Fibroblast of skin of right quadriceps (primary cell): ENCODE measurements around the gene GSN.

Experiments used
- DNase-seq: peaks from one replicate; pipeline ENCODE4 v3.0.0-alpha.2; 2013

GSN gene

GRCh38 chr9:121273064-121273775, 5.3 kb downstream of the GSN start:
- no peak for DNase-seq

- no peak for DNase-seq
Observed at GRCh38 chr9:121274851-121275250, 6.9 kb downstream of the GSN start.

- no peak for DNase-seq
Observed at GRCh38 chr9:121275781-121276658, 8.1 kb downstream of the GSN start.

- no peak for DNase-seq
Observed at GRCh38 chr9:121277026-121277425, 9.1 kb downstream of the GSN start.

GRCh38 chr9:121277518-121278295, 9.7 kb downstream of the GSN start:
- peak; percentile 82 for DNase-seq

GRCh38 chr9:121278477-121279261, 10.7 kb downstream of the GSN start:
- DNase-seq = peak; percentile 100

GRCh38 chr9:121279776-121280388, 11.9 kb downstream of the GSN start:
- no peak for DNase-seq

GRCh38 chr9:121280715-121281613, 13.0 kb downstream of the GSN start:
- no peak for DNase-seq

- DNase-seq = no peak
Observed at GRCh38 chr9:121281614-121282276, 13.8 kb downstream of the GSN start.

GRCh38 chr9:121282277-121283079, 14.5 kb downstream of the GSN start:
- DNase-seq = peak; percentile 87

- DNase-seq = no peak
Observed at GRCh38 chr9:121283080-121283398, 15.1 kb downstream of the GSN start.

- DNase-seq = no peak
Observed at GRCh38 chr9:121283856-121284732, 16.1 kb downstream of the GSN start.

- DNase-seq = no peak
Observed at GRCh38 chr9:121284733-121285451, 16.9 kb downstream of the GSN start.

- peak; percentile 71 for DNase-seq
Observed at GRCh38 chr9:121285835-121286687, 18.1 kb downstream of the GSN start.

- no peak for DNase-seq
Observed at GRCh38 chr9:121286688-121286972, 18.7 kb downstream of the GSN start.

- peak; percentile 98 for DNase-seq
Observed at GRCh38 chr9:121286973-121287741, 19.2 kb downstream of the GSN start.

- no peak for DNase-seq
Observed at GRCh38 chr9:121288673-121289025, 20.7 kb downstream of the GSN start.
